GM10266 (cell line): Measurements from ENCODE around the gene TBC1D14.

Source experiments
- DNase-seq: peaks from one replicate; pipeline ENCODE4 v3.0.0; 2012; ENCODE audit errors: extremely low spot score
- TF ChIP-seq, protein P1 (sequence below): IDR thresholded peaks from 2 replicates; pipeline ENCODE4 v1.5.1; 2012; ENCODE audit warnings: mild to moderate bottlenecking, low read depth; ENCODE audit not compliant: control insufficient read depth, insufficient read depth; ENCODE audit errors: missing control alignments

The TBC1D14 gene

DNA sequence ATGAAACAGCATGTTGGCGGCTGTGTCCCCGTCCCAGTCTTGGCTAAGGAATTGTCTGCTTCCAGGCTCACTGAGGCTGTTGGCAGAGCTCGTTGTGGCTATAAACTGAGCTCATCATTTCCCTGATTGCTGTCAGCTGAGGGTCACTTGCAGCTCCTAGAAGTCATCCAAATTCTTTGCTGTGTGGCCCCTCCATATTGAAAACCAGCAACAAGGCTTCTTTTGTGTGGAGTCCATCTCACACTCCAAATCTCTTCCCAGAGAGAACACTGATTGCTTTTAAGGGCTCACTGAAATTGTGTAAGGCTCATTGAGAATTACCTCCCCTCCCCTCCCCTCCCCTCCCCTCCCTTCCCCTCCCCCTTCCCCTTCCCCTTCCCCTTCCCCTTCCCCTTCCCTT, 23.3 kb downstream of the TBC1D14 start:
- TF ChIP-seq, protein P1, sequence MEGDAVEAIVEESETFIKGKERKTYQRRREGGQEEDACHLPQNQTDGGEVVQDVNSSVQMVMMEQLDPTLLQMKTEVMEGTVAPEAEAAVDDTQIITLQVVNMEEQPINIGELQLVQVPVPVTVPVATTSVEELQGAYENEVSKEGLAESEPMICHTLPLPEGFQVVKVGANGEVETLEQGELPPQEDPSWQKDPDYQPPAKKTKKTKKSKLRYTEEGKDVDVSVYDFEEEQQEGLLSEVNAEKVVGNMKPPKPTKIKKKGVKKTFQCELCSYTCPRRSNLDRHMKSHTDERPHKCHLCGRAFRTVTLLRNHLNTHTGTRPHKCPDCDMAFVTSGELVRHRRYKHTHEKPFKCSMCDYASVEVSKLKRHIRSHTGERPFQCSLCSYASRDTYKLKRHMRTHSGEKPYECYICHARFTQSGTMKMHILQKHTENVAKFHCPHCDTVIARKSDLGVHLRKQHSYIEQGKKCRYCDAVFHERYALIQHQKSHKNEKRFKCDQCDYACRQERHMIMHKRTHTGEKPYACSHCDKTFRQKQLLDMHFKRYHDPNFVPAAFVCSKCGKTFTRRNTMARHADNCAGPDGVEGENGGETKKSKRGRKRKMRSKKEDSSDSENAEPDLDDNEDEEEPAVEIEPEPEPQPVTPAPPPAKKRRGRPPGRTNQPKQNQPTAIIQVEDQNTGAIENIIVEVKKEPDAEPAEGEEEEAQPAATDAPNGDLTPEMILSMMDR = no peak
- no peak for DNase-seq

DNA sequence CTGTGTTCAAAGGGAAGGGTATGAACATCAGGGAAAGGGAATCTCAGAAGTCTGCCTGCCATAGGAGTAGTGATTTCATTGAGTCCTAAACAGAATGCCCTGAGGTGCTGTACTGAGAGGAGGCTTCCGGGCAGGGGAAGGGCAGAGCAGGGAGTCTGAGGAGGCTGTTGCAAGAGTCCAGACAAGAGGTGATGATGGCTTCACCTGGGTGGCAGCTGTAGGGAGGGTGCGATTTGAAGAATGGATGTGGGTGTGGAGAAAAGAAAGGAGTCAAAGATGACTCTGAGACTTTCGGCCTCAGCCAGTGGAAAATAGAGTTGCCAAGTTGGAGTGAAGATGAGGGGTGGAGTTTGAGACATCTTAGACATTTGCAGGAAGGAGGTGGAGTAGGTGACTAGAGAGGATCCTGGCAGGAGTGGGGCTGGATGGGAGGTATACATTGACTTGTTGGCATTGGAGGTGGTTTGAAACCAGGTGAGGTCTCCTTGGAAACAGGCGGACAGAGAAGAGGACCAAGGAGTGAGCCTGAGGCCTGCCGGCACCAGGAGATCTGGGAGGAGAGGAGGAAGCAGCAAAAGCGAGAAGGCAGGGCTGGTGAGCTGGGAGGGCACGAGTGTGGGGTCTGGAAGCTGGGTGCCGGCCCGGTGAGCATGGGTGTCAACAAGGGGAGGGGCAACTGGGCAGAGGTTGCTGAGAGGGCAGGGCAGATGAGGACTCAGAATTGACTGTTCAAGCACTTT, 24.2 kb downstream of the TBC1D14 start:
- TF ChIP-seq, protein P1 = no peak
- no peak for DNase-seq

DNA sequence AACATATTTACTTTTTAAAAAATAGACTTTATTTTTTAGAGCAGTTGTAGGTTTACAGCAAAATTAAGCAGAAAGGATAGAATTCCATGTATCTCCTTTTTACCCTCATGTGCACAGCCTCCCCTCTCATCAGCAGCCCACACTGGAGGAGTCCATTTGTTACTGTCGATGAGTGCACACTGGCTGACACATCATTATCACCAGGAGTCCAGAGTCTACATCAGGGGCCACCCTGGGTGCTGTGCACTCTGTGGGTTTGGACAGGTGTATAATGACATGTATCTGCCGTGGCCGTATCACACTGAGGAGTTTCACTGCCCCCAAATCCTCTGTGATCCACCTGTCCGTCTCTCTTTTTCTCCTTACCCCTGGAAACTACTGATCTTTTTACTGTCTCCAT, 26.3 kb downstream of the TBC1D14 start:
- DNase-seq = no peak
- TF ChIP-seq, protein P1 = no peak

DNA sequence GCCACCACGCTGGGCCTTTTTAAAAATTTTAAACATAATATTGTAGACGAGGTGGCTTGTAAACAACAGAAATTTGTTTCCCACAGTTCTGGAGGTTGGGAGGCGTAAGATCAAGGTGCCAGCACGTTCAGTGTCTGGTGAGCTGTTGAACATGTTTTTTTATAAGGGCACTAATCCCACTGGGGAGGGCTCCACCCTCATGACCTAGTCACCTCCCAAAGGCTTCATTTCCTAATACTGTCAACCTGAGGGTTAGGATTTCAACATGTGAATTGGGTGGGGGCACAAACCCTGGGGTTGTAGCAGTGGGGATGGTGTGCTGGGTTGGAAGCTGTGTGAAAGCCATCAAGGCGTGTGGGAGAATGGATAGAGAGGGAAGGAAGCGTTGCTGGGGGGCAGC, 27.6 kb downstream of the TBC1D14 start:
- TF ChIP-seq, protein P1 = no peak
- no peak for DNase-seq

DNA sequence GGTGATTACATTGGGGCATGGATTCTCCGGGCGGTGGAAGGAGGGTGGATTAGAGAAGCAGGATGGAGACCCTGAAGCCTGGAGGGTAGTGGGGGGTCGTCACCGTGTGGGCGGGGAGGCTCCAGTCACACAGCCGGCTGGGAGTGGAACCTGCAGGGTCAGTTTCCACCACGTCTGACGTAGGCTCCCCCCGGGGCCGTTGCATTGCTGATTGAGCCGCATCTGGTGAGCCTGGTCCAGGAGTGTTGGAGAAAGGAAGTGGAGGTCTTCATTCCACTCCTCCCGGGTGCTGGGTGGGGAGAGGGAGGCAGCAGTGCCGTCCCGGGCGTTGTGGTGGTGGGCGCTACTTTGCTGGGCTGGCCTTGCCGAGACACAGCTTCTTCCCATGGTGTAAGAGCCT, 28.1 kb downstream of the TBC1D14 start:
- no peak for DNase-seq
- TF ChIP-seq, protein P1 = no peak

DNA sequence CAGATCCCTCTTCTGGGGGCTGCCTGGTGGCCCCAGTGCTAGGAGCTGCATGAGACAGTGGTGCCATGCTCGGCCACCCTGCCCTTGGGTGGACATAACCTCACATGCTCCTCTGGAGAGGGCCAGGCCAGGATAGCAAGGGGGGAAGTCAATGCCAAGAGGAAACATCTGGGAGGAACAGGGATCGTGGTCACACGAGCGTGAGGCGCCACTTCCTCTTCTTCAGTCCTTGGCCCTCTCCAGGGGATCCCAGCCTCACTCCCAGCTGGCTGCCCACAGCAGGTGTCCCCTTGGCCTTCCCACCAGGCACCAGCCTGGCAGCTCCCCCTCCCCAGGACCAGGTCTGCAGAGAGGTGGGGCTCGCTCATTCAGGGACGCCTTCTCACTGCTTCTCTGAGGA, 28.6 kb downstream of the TBC1D14 start:
- TF ChIP-seq, protein P1 = no peak

DNA sequence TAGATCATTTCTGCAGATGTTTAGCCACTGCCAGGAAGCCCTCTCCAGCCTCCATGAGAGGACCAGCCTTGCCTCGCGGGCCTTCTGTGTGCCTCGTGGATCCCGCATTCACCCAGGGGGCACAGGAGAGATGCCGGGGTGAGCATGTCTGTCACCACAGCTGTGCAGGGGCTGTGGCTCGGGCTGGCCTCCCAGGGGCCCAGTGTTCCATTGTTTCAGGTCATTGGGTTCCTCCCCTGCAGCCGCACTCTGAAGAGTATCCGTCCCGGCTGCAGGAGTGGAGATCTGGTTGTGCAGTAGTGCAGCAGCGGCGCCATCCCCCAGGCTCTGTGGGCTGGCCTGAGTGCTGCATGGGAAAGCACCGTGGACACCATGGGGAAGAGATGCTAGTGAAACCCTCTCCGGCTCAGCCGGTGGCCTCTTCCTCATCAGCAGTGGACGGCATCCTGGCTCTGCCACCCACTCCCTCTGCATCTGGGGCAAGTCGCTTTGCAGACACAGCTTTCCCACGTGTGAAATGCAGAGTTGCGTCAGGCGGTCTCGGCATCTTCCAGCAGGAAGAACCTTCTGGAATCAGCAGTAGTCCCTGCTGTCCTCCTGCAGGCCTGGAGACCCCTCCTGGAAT, 29.1 kb downstream of the TBC1D14 start:
- TF ChIP-seq, protein P1 = no peak
- no peak for DNase-seq

More for the DNA sequence above, 28.6 kb downstream of the TBC1D14 start:
- no peak for DNase-seq
